Measurements from ENCODE around the gene SYDE2. TPM values are rescaled to one million over a fixed set of nuclear protein-coding genes. Genes with fewer than 3 reads are reported as not detected.
"Not testable (repeated sequence)": the region's sequence is repeated elsewhere in the genome, so short reads cannot be mapped to it uniquely, and the experiment has no call there.

The SYDE2 gene, protein sequence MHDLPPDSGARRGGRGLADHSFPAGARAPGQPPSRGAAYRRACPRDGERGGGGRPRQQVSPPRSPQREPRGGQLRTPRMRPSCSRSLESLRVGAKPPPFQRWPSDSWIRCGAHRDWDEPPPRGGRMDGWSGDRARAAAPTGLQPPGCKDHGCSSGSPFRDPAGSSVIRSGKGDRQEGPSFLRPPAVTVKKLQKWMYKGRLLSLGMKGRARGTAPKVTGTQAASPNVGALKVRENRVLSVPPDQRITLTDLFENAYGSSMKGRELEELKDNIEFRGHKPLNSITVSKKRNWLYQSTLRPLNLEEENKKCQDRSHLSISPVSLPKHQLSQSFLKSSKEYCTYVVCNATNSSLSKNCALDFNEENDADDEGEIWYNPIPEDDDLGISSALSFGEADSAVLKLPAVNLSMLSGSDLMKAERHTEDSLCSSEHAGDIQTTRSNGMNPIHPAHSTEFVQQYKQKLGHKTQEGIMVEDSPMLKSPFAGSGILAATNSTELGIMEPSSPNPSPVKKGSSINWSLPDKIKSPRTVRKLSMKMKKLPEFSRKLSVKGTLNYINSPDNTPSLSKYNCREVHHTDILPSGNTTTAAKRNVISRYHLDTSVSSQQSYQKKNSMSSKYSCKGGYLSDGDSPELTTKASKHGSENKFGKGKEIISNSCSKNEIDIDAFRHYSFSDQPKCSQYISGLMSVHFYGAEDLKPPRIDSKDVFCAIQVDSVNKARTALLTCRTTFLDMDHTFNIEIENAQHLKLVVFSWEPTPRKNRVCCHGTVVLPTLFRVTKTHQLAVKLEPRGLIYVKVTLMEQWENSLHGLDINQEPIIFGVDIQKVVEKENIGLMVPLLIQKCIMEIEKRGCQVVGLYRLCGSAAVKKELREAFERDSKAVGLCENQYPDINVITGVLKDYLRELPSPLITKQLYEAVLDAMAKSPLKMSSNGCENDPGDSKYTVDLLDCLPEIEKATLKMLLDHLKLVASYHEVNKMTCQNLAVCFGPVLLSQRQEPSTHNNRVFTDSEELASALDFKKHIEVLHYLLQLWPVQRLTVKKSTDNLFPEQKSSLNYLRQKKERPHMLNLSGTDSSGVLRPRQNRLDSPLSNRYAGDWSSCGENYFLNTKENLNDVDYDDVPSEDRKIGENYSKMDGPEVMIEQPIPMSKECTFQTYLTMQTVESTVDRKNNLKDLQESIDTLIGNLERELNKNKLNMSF
- 4.2 TPM for total RNA-seq (ENCODE audit: unreplicated experiment)
- long read RNA-seq, result 0 reads

DNA sequence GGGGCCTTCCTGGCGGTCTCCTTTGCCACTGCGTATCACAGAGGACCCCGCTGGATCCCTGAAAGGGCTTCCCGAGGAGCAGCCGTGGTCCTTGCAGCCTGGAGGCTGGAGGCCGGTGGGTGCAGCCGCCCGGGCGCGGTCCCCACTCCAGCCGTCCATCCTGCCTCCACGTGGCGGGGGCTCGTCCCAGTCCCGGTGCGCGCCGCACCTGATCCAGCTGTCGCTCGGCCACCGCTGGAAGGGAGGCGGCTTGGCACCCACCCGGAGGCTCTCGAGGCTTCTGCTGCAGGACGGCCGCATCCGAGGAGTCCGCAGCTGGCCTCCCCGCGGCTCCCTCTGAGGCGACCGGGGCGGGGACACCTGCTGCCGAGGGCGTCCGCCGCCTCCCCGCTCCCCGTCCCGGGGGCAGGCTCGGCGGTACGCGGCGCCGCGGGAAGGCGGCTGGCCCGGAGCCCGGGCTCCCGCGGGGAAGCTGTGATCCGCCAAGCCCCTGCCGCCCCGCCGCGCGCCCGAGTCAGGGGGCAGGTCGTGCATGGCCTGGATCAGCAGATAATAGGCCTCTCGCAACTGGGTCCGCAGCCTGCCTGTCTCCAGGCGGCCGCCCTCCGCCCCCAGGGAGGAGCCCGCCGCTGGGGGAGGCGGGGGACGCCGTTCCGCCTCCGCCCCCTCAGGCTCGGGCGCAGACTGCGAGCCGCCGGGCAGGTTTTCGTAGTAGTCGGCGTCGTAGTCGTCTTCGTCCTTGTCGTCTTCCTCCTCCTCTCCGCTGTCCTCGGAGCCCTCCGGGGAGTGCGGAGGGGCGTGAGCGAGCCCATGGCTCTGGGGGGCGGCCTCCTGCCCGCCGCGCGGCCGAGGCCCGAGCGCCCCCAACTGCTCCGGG, at the start of gene SYDE2:
Gene SYDE2 (minus strand): TSS at position 554 of the 877 bp plus-strand sequence. CDS start 20 bp downstream, at position 534.
- peak; percentile 74 for DNase-seq (ENCODE audit: low spot score)
- H3K36me3 Mint-ChIP-seq (ENCODE audit: low read depth, unreplicated experiment), result peaks cover 3% of the 10 kb centered on the region

DNA sequence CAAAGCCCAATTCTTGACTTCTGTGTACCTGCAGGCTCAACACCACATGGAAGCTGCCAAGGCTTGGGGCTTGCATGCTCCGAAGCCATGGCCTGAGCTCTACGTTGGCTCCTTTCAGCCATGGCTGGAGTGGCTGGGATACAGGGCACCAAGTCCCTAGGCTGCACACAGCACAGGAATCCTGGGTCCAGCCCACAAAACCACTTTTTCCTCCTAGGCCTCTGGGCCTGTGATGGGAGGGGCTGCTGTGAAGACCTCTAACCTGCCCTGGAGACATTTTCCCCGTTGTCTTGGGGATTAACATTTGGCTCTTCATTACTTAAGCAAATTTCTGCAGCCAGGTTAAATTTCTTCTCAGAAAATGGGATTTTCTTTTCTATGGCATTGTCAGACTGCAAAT, 48.2 kb upstream of the SYDE2 start:
- H3K9me3 Mint-ChIP-seq (ENCODE audit: unreplicated experiment); H3K27me3 Mint-ChIP-seq (ENCODE audit: unreplicated experiment); H3K4me1 Mint-ChIP-seq (ENCODE audit: unreplicated experiment); DNase-seq (ENCODE audit: low spot score); H3K27ac Mint-ChIP-seq (ENCODE audit: unreplicated experiment); H3K4me3 Mint-ChIP-seq (ENCODE audit: unreplicated experiment): not testable (repeated sequence)
- H3K36me3 Mint-ChIP-seq (ENCODE audit: low read depth, unreplicated experiment), result peaks cover 25% of the 10 kb centered on the region

More for the DNA sequence above, at the start of gene SYDE2:
- Mint-ChIP-seq H3K27me3 (ENCODE audit: unreplicated experiment) (peaks cover 12% of the 10 kb centered on the region), H3K4me1 (ENCODE audit: unreplicated experiment) (peaks cover 14% of the 10 kb centered on the region), H3K27ac (ENCODE audit: unreplicated experiment) (peak within 1 kb of the TSS; percentile 93), H3K9me3 (ENCODE audit: unreplicated experiment) (no peaks in the 10 kb centered on the region), H3K4me3 (ENCODE audit: unreplicated experiment) (peak within 1 kb of the TSS; percentile 99)
- TF ChIP-seq, protein P1, sequence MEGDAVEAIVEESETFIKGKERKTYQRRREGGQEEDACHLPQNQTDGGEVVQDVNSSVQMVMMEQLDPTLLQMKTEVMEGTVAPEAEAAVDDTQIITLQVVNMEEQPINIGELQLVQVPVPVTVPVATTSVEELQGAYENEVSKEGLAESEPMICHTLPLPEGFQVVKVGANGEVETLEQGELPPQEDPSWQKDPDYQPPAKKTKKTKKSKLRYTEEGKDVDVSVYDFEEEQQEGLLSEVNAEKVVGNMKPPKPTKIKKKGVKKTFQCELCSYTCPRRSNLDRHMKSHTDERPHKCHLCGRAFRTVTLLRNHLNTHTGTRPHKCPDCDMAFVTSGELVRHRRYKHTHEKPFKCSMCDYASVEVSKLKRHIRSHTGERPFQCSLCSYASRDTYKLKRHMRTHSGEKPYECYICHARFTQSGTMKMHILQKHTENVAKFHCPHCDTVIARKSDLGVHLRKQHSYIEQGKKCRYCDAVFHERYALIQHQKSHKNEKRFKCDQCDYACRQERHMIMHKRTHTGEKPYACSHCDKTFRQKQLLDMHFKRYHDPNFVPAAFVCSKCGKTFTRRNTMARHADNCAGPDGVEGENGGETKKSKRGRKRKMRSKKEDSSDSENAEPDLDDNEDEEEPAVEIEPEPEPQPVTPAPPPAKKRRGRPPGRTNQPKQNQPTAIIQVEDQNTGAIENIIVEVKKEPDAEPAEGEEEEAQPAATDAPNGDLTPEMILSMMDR (IDR thresholded peaks at IDR 0.05; ENCODE audit: unreplicated experiment), result no peak

GRCh38 chr1:85245891-85246290, 45.1 kb upstream of the SYDE2 start:
- H3K9me3 Mint-ChIP-seq (ENCODE audit: unreplicated experiment), result no peaks in the 10 kb centered on the region
- no peak overlapping the region for H3K27ac Mint-ChIP-seq (ENCODE audit: unreplicated experiment)
- peaks cover 2% of the 10 kb centered on the region for H3K4me1 Mint-ChIP-seq (ENCODE audit: unreplicated experiment)
- DNase-seq (ENCODE audit: low spot score), result no peak
- no peaks in the 10 kb centered on the region for H3K27me3 Mint-ChIP-seq (ENCODE audit: unreplicated experiment)
- H3K4me3 Mint-ChIP-seq (ENCODE audit: unreplicated experiment), result no peak overlapping the region
- TF ChIP-seq, protein P1 (IDR thresholded peaks at IDR 0.05; ENCODE audit: unreplicated experiment), result no peak
- H3K36me3 Mint-ChIP-seq (ENCODE audit: low read depth, unreplicated experiment), result peaks cover 18% of the 10 kb centered on the region

DNA sequence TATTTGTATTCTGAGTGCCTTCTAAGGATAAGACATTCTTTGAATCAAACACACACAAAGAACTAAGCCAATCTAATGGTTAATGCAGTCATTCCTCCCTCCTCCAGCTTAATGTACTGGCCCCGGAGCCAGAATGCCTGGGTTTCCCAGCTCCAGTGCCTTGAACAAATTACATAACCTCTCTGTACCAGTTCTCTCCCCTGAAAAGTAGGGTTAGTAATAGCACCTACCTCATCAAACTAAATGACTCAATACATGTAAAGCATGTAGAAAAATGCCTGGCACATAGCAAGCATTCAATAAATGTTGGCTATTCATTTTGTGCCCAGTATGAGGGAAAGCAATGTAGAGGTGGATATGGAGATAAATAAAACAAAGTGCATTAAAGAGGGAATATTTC, 44.6 kb upstream of the SYDE2 start:
- Mint-ChIP-seq H3K4me3 (ENCODE audit: unreplicated experiment) (no peak overlapping the region), H3K4me1 (ENCODE audit: unreplicated experiment) (peaks cover 6% of the 10 kb centered on the region), H3K27me3 (ENCODE audit: unreplicated experiment) (no peaks in the 10 kb centered on the region), H3K27ac (ENCODE audit: unreplicated experiment) (no peak overlapping the region), H3K36me3 (ENCODE audit: low read depth, unreplicated experiment) (peaks cover 15% of the 10 kb centered on the region), H3K9me3 (ENCODE audit: unreplicated experiment) (no peaks in the 10 kb centered on the region)
- TF ChIP-seq, protein P1 (IDR thresholded peaks at IDR 0.05; ENCODE audit: unreplicated experiment), result no peak
- DNase-seq (ENCODE audit: low spot score), result no peak

Data from endothelial cell (in vitro differentiated cells).